Left cardiac atrium (tissue), 4 donors: ENCODE measurements around the gene RNU1-3. TPM values are rescaled to one million over a fixed set of nuclear protein-coding genes. Genes with fewer than 3 reads are reported as not detected.
"Not testable (repeated sequence)": the region's sequence is repeated elsewhere in the genome, so short reads cannot be mapped to it uniquely, and the experiment has no call there.

ENCODE experiments used
- ATAC-seq, 2 donors: fragments of 200-7000 bp; cut with Tn5 transposase; one replicate each; pipeline ENCODE4 v1.9.1; 2020; ENCODE audit warnings: mild to moderate bottlenecking in 2 of 2, moderate library complexity in 2 of 2
- DNase-seq: peaks from one replicate; pipeline ENCODE4 v3.0.0-alpha.2; 2020
- intact Hi-C, 2 donors: fragments of 100-400 bp; cut with DNase I; formaldehyde crosslinking; loops; one replicate each; pipeline versions ENCODE4 v1.14.1 to v1.15.1; 2022 to 2023
- total RNA-seq, 2 donors: library from RNA; stranded (reverse); fragmentation: NEBNext Ultra II Directional; extraction: Animal tissue kit (Norgen Biotek cat#: 25700); gene quantifications; one replicate each; pipeline ENCODE4 v1.2.1, GENCODE V29; 2021
- donor health status: DM: no; HTN: yes; CAD: no.
- donor health status: DM: no; HTN: yes; CAD: no; lungs with severe emphysema.
- donor health status: DM: yes; HTN: yes; CAD: no.
- donor health status: Dilated cardiomyopathy.

Gene RNU1-3
- total RNA-seq, 2 donors from 2014 or later = 5,988 to 15,401 TPM

- ATAC-seq, intact Hi-C loops, DNase-seq: not testable (repeated sequence)
These were observed 8.4 kb upstream of the RNU1-3 start for GRCh38 chr1:16675118-16675510.

- ATAC-seq, DNase-seq, intact Hi-C loops: not testable (repeated sequence)
These were observed 7.2 kb upstream of the RNU1-3 start for GRCh38 chr1:16673976-16674375.

GRCh38 chr1:16665836-16666235 lies 912 bp downstream of the RNU1-3 start:
- ATAC-seq, intact Hi-C loops, DNase-seq: not testable (repeated sequence)

GRCh38 chr1:16658234-16658633 lies 8.5 kb downstream of the RNU1-3 start:
- DNase-seq, intact Hi-C loops: not testable (repeated sequence)
- ATAC-seq = peak; percentile 30 to 42

GRCh38 chr1:16656981-16657683 lies 9.6 kb downstream of the RNU1-3 start:
- ATAC-seq = peak; percentile 44 to 70
- intact Hi-C loops, DNase-seq: not testable (repeated sequence)

- ATAC-seq, intact Hi-C loops, DNase-seq: not testable (repeated sequence)
These were observed 10.2 kb downstream of the RNU1-3 start for GRCh38 chr1:16656574-16656973.

GRCh38 chr1:16651560-16651959 lies 15.2 kb downstream of the RNU1-3 start:
- ATAC-seq, DNase-seq, intact Hi-C loops: not testable (repeated sequence)

- ATAC-seq, DNase-seq, intact Hi-C loops: not testable (repeated sequence)
These were observed 16.8 kb downstream of the RNU1-3 start for GRCh38 chr1:16649960-16650359.

GRCh38 chr1:16649390-16649789 lies 17.4 kb downstream of the RNU1-3 start:
- intact Hi-C loops = not testable (repeated sequence)

GRCh38 chr1:16648756-16649155 lies 18.0 kb downstream of the RNU1-3 start:
- intact Hi-C loops, ATAC-seq: not testable (repeated sequence)
- peak; percentile 22 for DNase-seq

More at GRCh38 chr1:16649390-16649789, 17.4 kb downstream of the RNU1-3 start:
- DNase-seq = peak; percentile 22
- not testable (repeated sequence) for ATAC-seq

- ATAC-seq, intact Hi-C loops: not testable (repeated sequence)
- peak; percentile 16 for DNase-seq
These were observed 18.5 kb downstream of the RNU1-3 start for GRCh38 chr1:16648250-16648649.

- peak in 1 of 2 donors; percentile 4 for ATAC-seq
- DNase-seq = peak; percentile 25
- intact Hi-C loops = not testable (repeated sequence)
These were observed 19.3 kb downstream of the RNU1-3 start for GRCh38 chr1:16647179-16648176.

GRCh38 chr1:16646716-16647115 lies 20.0 kb downstream of the RNU1-3 start:
- DNase-seq = peak; percentile 4
- intact Hi-C loops, ATAC-seq: not testable (repeated sequence)

- intact Hi-C loops, ATAC-seq: not testable (repeated sequence)
- peak; percentile 21 for DNase-seq
These were observed 20.6 kb downstream of the RNU1-3 start for GRCh38 chr1:16646061-16646664.

- intact Hi-C loops = not testable (repeated sequence)
- peak; percentile 36 for DNase-seq
- peak in 1 of 2 donors; percentile 1 for ATAC-seq
These were observed 21.3 kb downstream of the RNU1-3 start for GRCh38 chr1:16645271-16646060.

GRCh38 chr1:16644482-16645270 lies 22.1 kb downstream of the RNU1-3 start:
- peak; percentile 99 for DNase-seq
- peak; percentile 93 to 94 for ATAC-seq
- intact Hi-C loops = not testable (repeated sequence)

GRCh38 chr1:16644193-16644481 lies 22.6 kb downstream of the RNU1-3 start:
- intact Hi-C loops = no loop called here
- DNase-seq (no peak), ATAC-seq (no peak)
